SK-N-MC (cell line): Measurements from ENCODE around the gene KRTAP22-2.

Experiments
- EZH2 ChIP-seq: fragments of 200-600 bp; sonication (generic); IDR thresholded peaks from one replicate; pipeline ENCODE4 v1.6.1; 2017; ENCODE audit warnings: antibody characterized with exemption
- POLR2AphosphoS5 ChIP-seq: IDR thresholded peaks from 2 replicates; pipeline ENCODE4 v1.6.1; 2012; ENCODE audit warnings: mild to moderate bottlenecking, low read depth, low read length, borderline replicate concordance

GRCh38 chr21:30552782-30553181 lies 37.4 kb downstream of the KRTAP22-2 start:
- TF ChIP-seq EZH2: no peak
- TF ChIP-seq POLR2AphosphoS5: no peak
